SK-N-MC (cell line): ENCODE measurements around the gene PDRG1.

Source experiments
- EZH2 ChIP-seq: fragments of 200-600 bp; sonication (generic); IDR thresholded peaks from one replicate; pipeline ENCODE4 v1.6.1; 2017; ENCODE audit warnings: antibody characterized with exemption
- FOXP2 ChIP-seq: optimal IDR thresholded peaks from 2 replicates; pipeline ENCODE3; 2011; ENCODE audit warnings: mild to moderate bottlenecking, moderate library complexity; ENCODE audit not compliant: insufficient read depth; ENCODE audit errors: extremely low read length, control extremely low read depth
- POLR2AphosphoS5 ChIP-seq: IDR thresholded peaks from 2 replicates; pipeline ENCODE4 v1.6.1; 2012; ENCODE audit warnings: mild to moderate bottlenecking, low read depth, low read length, borderline replicate concordance

GRCh38 chr20:31968291-31969126, 16.7 kb upstream of the PDRG1 start:
- TF ChIP-seq POLR2AphosphoS5 (no peak; the same call in 1 of the 2 replicates), EZH2 (no peak), FOXP2 (peak; percentile 73)
